ENCODE measurements around the gene USP17L27. TPM values are rescaled to one million over a fixed set of nuclear protein-coding genes. Genes with fewer than 3 reads are reported as not detected.
"Not testable (repeated sequence)": the region's sequence is repeated elsewhere in the genome, so short reads cannot be mapped to it uniquely, and the experiment has no call there.

The USP17L27 gene
- total RNA-seq (2021; fragmentation: NEBNext Ultra II Directional; extraction: Animal tissue kit (Norgen Biotek cat#: 25700)) (not detected in 2 replicates), polyA plus RNA-seq (2011; rRNA removed) (not detected in 2 replicates), polyA minus RNA-seq (2011; rRNA and poly(A)+ RNA removed) (not detected in 2 replicates)
- not detected for polyA plus RNA-seq (2011; cell fraction: cytosol; rRNA removed)
- polyA plus RNA-seq (2011; cell fraction: nucleus; rRNA removed) = not detected
- not detected in 4 replicates for polyA plus RNA-seq (2012, experiment 1 of 2)
- not detected for polyA plus RNA-seq (2012, experiment 2 of 2)
- polyA plus RNA-seq (2013, experiment 1 of 2) = not detected
- polyA plus RNA-seq (2013, experiment 2 of 2) = not detected
- polyA minus RNA-seq (2011; cell fraction: cytosol; rRNA and poly(A)+ RNA removed) = not detected
- polyA minus RNA-seq (2011; cell fraction: nucleus; rRNA and poly(A)+ RNA removed) = not detected
- long read RNA-seq, experiment 1 = 0 reads
- long read RNA-seq, experiment 2 = 0 reads

GRCh38 chr4:9343848-9344247 lies at the start of gene USP17L27:
USP17L27 (plus strand) TSS chr4:9344148; CDS start chr4:9344148, 0 bp downstream.
- H2BK5ac ChIP-seq (ENCODE audit: low read depth, low read length); H3K14ac ChIP-seq (ENCODE audit: insufficient read length); H2BK12ac ChIP-seq (ENCODE audit: low read depth, low read length); H2BK20ac ChIP-seq (ENCODE audit: low read length); H4K20me1 ChIP-seq (replicated peaks in 1 of 2; ENCODE audit: control insufficient read depth in 1 of 2, insufficient read depth in 2 of 2, low read length in 2 of 2); CTCF ChIA-PET (ENCODE audit: partially characterized antibody); POLR2A ChIA-PET (ENCODE audit: partially characterized antibody); FAIRE-seq; H3K79me2 ChIP-seq (ENCODE audit: control insufficient read depth in 1 of 2, insufficient read depth in 2 of 2, low read length in 2 of 2); H2BK15ac ChIP-seq (ENCODE audit: low read length); H4K8ac ChIP-seq (ENCODE audit: extremely low read depth, insufficient read depth, low read length); H3K27me3 ChIP-seq (replicated peaks in 1 of 4; ENCODE audit: control insufficient read depth in 3 of 4, extremely low read depth in 1 of 4, insufficient read depth in 3 of 4, low read length in 3 of 4); H3K4ac ChIP-seq (replicated peaks; ENCODE audit: insufficient read length, low read depth, low read length); H3K36me3 ChIP-seq (ENCODE audit: control insufficient read depth in 2 of 4, insufficient read depth in 4 of 4, low read length in 3 of 4); DNase-seq (ENCODE audit: low read depth in 1 of 2, low spot score in 2 of 2); H3K23ac ChIP-seq (ENCODE audit: insufficient read length); H3K4me1 ChIP-seq (replicated peaks in 1 of 4; ENCODE audit: control insufficient read depth in 3 of 4, insufficient read depth in 4 of 4, low read length in 3 of 4); H4K5ac ChIP-seq (ENCODE audit: insufficient read length, low read depth, low read length); H2AFZ ChIP-seq (ENCODE audit: low read length); H3K9ac ChIP-seq (replicated peaks in 1 of 4; ENCODE audit: extremely low read depth in 1 of 4, low read depth in 3 of 4, low read length in 3 of 4); H3K4me2 ChIP-seq (ENCODE audit: insufficient read depth in 1 of 2, low read depth in 2 of 2, low read length in 2 of 2); H2AK5ac ChIP-seq (ENCODE audit: low read depth, low read length); H3K9me3 ChIP-seq (ENCODE audit: insufficient read depth in 2 of 2, low read depth in 1 of 2, low read length in 1 of 2); H3K18ac ChIP-seq (ENCODE audit: extremely low read depth, low read length); H3K79me1 ChIP-seq (ENCODE audit: low read depth, low read length); H3K4me3 ChIP-seq (ENCODE audit: extremely low read depth in 1 of 4, insufficient read depth in 2 of 4, low read depth in 3 of 4, low read length in 4 of 4); H3K23me2 ChIP-seq (ENCODE audit: low read depth, low read length); H2BK120ac ChIP-seq (replicated peaks; ENCODE audit: low read depth, low read length); H3K27ac ChIP-seq (ENCODE audit: low read depth, low read length); H4K91ac ChIP-seq (replicated peaks; ENCODE audit: insufficient read length, low read length); H3K56ac ChIP-seq (replicated peaks; ENCODE audit: insufficient read length, low read depth, low read length): not testable (repeated sequence)
- no CpG with 5 or more reads among the region's 15 CpGs for WGBS, 2 experiments (ENCODE audit: extremely low coverage in 1 of 2, insufficient coverage in 1 of 2, insufficient read length in 1 of 2, insufficient replicate concordance in 2 of 2, low coverage in 1 of 2, low lambda C conversion rate in 2 of 2, missing lambda C conversion rate in 1 of 2)

GRCh38 chr4:9324191-9324590 lies 19.8 kb upstream of the USP17L27 start:
- H3K14ac ChIP-seq (ENCODE audit: insufficient read length); H3K4ac ChIP-seq (replicated peaks; ENCODE audit: insufficient read length, low read depth, low read length); FAIRE-seq; H4K5ac ChIP-seq (ENCODE audit: insufficient read length, low read depth, low read length); H3K27ac ChIP-seq (ENCODE audit: low read depth, low read length); H2AK5ac ChIP-seq (ENCODE audit: low read depth, low read length); H4K20me1 ChIP-seq (replicated peaks in 1 of 2; ENCODE audit: control insufficient read depth in 1 of 2, insufficient read depth in 2 of 2, low read length in 2 of 2); H4K8ac ChIP-seq (ENCODE audit: extremely low read depth, insufficient read depth, low read length); H3K27me3 ChIP-seq (replicated peaks in 1 of 4; ENCODE audit: control insufficient read depth in 3 of 4, extremely low read depth in 1 of 4, insufficient read depth in 3 of 4, low read length in 3 of 4); H3K4me2 ChIP-seq (ENCODE audit: insufficient read depth in 1 of 2, low read depth in 2 of 2, low read length in 2 of 2); H2BK120ac ChIP-seq (replicated peaks; ENCODE audit: low read depth, low read length); H2BK15ac ChIP-seq (ENCODE audit: low read length); H3K79me1 ChIP-seq (ENCODE audit: low read depth, low read length); POLR2A ChIA-PET (ENCODE audit: partially characterized antibody); H3K36me3 ChIP-seq (ENCODE audit: control insufficient read depth in 2 of 4, insufficient read depth in 4 of 4, low read length in 3 of 4); H3K79me2 ChIP-seq (ENCODE audit: control insufficient read depth in 1 of 2, insufficient read depth in 2 of 2, low read length in 2 of 2); H3K9me3 ChIP-seq (ENCODE audit: insufficient read depth in 2 of 2, low read depth in 1 of 2, low read length in 1 of 2); H3K4me3 ChIP-seq (ENCODE audit: extremely low read depth in 1 of 4, insufficient read depth in 2 of 4, low read depth in 3 of 4, low read length in 4 of 4); CTCF ChIA-PET (ENCODE audit: partially characterized antibody); H3K4me1 ChIP-seq (replicated peaks in 1 of 4; ENCODE audit: control insufficient read depth in 3 of 4, insufficient read depth in 4 of 4, low read length in 3 of 4); H2BK12ac ChIP-seq (ENCODE audit: low read depth, low read length); H2AFZ ChIP-seq (ENCODE audit: low read length); H3K9ac ChIP-seq (replicated peaks in 1 of 4; ENCODE audit: extremely low read depth in 1 of 4, low read depth in 3 of 4, low read length in 3 of 4); H2BK5ac ChIP-seq (ENCODE audit: low read depth, low read length); H4K91ac ChIP-seq (replicated peaks; ENCODE audit: insufficient read length, low read length); H3K23me2 ChIP-seq (ENCODE audit: low read depth, low read length); H3K23ac ChIP-seq (ENCODE audit: insufficient read length); H2BK20ac ChIP-seq (ENCODE audit: low read length); H3K18ac ChIP-seq (ENCODE audit: extremely low read depth, low read length); H3K56ac ChIP-seq (replicated peaks; ENCODE audit: insufficient read length, low read depth, low read length): not testable (repeated sequence)
- peak in 1 of 2 experiments; percentile 10 for DNase-seq (ENCODE audit: low read depth in 1 of 2, low spot score in 2 of 2)
- 84% methylated on average over 4 of the region's 13 CpGs; no CpG with 5 or more reads in 1 of the 2 experiments for WGBS, 2 experiments (ENCODE audit: extremely low coverage in 1 of 2, insufficient coverage in 1 of 2, insufficient read length in 1 of 2, insufficient replicate concordance in 2 of 2, low coverage in 1 of 2, low lambda C conversion rate in 2 of 2, missing lambda C conversion rate in 1 of 2)

Measured in H1 (cell line).